Superior temporal gyrus (tissue), 1 donor: Measurements from ENCODE around the gene GABBR2.

Source experiments
- DNase-seq: peaks from one replicate; pipeline ENCODE4 v3.0.0-alpha.2; 2016; ENCODE audit errors: extremely low spot score

GABBR2 gene

DNA sequence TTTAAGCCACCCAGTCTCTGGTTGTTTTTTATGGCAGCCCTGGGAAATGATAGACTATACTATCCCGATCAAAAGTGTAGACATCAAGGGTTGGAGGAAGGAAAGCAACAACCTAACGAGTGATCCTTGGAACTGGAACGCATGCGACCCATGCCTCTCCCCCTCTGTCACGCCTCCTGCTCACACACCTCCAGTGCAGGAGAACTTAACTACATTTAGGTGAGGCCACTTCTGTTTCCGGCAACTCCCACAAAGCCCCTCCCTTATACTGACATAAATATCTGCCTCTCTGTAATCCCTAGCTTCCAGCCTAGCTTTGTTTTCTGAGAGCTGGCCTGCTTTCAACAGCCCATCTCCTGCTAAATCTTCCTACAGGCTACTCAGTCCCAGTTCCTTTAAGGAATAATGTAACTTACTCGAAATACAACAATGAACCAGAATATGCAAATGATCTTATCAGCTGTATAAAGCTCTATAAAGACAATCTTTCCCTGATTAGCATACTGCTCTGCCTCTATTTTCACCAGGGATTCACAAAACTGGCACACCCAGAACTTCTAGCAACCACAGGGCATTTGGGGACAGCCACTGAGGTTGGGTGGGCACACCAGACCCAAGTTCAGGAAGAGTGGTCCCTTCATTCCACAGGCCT is 73.9 kb downstream of the GABBR2 start:
- no peak for DNase-seq

DNA sequence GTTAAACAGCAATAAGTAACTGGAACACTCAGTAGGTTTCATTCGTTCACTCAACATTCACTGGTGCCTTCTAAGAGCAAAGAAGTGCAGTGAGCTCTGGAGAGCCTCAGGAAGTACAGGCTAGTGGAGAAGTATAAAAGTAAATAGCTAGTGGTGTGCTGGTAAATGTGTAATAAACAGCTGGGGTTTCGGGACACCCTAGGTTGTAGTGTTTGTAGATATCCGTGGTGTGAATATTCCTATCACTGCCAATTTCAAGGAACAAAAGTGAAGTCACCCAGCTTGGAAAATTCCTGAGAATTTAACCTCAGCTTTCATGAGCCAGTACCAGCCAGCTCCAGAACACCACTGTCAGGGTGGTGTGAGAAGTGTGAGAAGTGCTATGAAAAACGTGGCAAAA is 75.9 kb downstream of the GABBR2 start:
- no peak for DNase-seq

DNA sequence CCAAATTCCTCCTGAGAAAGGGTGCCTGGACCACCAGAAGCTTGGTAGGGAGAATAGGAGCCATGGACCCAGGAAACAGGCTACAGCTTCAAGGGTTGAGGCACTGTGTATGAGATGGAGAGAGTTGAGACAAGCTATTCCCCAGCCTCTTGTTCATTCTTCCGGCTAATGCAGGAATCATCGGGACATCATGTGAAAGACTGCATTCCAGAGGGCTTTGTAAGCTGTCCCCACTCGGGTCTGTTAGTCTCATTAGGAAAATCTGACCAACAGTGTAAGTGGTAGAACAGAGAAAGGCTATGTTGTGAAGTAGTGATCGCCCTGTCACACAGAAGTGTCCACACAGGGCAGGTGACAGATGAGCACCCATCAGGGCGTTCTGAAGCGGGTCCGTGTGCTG is 81.4 kb downstream of the GABBR2 start:
- no peak for DNase-seq

DNA sequence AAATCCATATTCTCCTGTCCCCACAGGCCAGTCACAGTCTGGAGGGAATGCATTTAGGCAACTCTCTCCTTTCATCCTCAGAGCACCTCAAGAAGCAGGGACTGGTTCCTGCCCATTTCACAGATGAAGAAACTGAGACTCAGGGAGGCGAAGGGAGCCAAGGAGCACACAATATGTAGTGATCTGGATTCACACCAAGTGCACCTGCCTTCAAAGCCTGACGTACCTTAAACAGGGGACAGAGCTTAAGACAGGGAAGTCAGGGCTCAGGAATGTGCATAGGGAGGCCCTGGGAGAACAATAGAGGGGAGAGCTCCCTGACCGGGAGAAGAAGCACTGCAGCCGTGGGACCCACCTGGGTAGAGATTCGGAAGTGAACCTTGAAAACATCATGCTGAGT is 83.0 kb downstream of the GABBR2 start:
- no peak for DNase-seq

DNA sequence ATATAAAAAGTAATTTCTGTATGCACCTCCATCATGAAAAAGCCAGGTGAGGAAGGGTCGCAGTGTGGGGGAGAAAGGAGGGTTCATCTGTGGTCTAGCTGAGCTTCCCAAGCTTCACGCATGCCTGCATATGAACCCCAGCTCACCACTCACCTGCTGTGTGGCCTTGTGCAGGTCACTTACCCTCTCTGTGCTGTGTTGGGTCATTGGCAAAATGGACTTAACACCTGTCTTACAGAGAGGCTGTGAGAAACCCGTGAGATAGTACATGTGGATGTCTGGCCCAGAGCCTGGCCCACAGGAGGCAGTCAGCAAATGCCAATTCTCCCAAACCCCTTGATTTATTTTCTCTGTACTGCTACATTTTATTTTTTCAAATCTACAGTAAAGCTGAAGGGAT is 88.9 kb downstream of the GABBR2 start:
- DNase-seq, result no peak

DNA sequence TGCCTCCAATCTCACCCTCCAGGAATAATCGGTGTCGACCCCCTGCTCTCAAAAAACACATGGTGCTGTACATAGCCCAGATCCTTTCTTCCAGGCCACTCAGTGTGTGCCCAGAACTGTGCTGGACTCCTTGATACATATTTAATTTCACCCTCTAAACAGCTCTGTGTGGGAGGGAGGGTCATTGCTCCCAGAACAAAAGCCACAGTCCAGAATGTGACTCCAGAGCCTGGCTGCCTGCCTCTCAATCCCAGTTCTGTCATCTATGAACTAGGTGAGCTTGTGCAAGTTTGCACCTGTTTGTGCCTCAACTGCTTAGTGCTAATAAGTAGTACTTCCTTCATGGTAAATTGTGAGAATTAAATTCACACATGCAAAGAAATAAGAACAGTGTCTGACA is 93.1 kb downstream of the GABBR2 start:
- DNase-seq, result no peak

DNA sequence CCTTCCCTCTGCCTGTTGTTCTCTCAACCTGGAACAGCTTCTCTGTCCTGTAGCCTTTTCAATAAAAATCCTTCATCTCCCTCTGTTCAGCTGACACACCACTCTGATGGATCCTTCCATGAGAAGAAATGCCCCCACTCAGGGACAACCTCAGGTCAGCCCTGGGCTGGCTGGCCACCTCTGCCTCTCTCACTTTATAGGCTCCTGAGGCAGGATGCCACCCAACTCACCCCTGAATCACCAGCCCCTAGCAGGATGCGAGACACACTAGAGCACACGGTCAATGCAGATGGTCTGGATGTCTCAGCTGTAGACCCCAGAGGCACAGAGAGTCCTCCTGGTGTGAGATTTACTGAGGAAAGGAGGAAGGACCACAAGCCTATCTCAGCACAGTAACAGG is 93.8 kb downstream of the GABBR2 start:
- DNase-seq, result no peak

DNA sequence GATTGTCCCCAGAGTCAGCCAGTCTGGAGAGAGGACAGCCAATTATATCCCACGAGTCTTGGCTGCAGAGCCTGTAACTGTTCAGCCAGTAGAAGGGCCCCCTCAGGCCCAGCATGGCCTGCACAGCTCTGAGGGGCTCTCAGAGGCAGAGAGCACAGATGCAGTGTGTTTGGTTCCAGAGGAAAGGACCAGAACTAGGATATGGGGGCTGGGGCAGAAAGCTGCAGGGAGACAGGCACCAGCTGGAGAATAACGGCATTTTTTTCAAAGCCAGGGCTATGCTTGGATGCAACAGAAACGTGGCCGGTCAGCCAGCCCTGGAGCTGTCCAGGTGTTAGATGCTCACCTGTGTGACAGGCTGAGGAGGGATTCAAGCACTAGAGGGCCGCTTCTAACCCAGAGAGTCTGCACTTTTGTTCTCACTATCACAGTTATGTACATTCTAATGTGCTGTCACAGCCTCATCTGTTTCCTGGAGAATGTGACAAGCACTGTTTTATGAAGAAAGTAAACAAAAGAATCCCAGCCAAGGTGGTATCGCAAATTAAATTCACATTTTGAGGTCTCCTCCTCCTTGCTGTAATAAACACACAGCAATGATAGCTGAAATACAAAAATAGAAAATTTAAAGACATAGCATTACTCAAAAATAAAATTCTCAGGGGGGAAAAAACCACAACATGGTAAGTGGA is 96.5 kb downstream of the GABBR2 start:
- DNase-seq, result no peak

DNA sequence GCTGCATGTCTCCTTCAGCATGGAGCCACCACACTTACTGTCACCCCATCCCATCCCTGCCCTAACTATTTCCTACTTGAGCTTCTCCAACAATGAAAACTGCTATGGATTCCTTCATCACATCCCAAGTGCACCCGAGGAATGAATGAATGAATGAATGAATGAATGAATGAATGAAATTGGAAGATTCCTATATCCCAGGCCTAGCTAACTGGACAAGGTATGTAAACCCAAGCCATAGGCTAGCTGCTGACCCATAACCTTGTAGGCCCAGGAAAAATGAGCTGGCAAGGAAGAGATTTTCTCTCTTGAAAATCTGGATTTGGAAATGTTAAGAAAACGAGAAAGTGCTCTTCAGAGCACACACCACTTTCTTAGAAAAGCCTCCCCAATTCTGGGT is 97.4 kb downstream of the GABBR2 start:
- DNase-seq, result no peak

DNA sequence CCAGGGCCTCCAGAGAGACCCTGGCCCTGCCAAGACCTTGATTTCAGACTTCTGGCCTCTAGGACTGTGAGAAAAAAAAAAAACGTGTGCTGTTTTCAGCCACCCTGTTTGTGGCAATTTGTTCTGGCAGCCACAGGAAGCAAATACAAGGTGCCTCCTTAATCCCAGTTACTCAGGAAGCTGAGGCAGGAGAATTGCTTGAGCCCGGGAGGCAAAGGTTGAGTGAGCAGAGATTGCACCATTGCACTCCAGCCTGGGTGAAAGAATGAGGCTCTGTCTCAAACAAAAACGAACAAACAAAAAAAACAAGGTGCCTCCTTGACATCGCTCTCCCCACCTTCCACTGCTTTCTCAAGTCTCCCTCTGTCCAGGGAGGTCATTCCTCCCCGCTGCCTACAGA is 98.0 kb downstream of the GABBR2 start:
- no peak for DNase-seq

DNA sequence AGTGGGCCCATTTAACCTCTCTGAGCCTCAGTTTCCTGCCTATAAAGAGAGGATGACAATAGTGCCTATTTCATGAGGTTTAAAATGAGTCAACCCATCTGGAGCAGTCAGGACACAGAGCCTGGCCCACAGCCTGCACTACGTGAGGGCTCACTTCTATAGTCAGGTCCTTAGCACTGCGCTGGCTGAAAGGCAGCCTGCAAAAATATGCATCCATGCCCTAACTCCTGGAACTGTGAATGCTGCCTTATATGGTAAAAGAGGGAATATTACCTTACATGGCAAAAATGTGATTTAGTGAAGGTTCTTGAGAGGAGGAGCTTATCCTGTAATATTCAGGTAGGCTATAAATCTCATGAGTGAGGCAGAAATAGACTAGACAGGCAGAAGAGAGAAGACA is 98.5 kb downstream of the GABBR2 start:
- no peak for DNase-seq

DNA sequence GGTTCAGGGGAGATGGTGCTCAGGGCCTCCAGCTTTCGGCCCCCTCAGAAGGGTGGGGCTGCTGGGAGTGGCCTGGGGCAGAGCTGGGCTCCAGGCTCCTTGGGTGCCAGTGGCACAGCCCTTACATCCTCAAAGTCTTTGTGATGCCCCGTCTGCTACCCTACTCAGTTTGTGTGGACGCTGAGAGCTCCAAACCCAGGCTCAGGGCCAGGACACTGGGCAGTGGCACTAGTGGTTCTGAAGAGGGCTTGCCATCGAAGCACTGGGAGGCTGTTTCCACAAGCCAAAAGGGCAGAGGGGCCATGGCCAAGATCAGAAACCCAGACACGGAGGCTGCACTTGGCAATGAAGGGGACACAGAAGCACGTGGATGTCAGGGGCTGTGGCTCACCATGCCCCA is 99.1 kb downstream of the GABBR2 start:
- no peak for DNase-seq

DNA sequence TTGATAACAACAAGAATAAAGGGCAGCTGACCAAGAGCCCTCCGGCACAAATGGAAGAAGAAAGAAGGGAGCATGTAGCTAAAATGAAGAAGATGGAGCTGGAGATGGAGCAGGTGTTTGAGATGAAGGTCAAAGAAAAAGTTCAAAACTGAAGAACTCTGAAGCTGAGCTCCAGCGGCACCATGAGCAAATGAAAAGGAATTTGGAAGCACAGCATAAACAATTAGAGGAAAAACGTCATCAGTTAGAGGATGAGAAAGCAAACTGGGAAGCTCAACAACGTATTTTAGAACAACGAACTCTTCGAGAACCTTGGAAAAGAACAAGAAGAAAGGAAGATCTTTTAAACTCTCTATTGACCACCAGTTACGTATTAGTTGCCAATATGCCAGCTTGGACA is 100.9 kb downstream of the GABBR2 start:
- DNase-seq, result no peak

DNA sequence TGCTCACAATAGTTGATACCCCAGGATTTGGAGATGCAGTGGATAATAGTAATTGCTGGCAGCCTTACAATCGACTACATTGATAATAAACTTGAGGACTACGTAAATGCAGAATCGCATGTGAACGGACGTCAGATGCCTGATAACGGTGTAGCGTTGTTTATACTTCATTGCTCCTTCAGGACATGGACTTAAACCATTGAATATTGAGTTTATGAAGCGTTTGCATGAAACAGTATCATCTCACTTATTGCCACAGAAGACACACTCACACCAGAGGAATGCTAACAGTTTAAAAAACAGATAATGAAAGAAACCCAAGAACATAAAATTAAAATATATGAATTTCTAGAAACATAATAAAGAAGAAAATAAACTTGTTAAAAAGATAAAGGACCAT is 101.6 kb downstream of the GABBR2 start:
- no peak for DNase-seq

DNA sequence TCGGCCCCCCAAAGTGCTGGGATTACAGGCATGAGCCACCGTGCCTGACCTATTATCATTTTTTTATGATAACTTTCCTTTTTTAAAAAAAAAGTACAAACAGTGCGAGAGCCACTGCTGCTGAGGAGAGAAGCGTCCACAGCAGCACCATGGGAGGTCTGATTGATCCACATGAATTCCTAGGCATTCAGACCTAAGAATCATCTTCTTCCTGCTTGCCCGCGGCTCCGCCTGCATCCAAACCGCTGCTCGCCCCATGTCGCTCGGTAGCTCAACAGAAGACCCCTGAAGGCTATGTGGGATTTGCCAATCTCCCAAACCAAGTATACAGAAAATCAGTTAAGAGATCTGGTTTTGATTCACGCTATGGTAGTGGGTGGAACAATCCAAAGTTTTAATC is 102.0 kb downstream of the GABBR2 start:
- no peak for DNase-seq

DNA sequence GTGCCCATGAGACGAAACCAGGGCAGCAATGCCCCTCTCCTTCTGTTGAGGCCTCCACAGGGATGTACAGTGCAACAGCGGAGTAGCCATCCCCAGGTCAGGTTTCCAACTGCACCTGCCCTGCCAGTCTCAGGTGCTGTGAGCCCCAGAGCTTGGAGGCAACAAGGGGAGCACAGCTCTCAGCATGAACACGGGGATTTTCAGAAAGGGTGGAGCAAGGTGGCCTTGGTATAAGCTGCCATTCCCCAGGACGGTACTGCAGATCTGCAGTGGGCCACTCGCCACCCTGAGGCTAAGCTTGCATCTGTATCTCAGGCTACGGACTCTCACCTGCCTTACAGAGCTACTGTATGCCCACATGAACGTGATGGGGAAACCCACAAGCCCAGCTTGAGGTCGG is 103.6 kb downstream of the GABBR2 start:
- no peak for DNase-seq

DNA sequence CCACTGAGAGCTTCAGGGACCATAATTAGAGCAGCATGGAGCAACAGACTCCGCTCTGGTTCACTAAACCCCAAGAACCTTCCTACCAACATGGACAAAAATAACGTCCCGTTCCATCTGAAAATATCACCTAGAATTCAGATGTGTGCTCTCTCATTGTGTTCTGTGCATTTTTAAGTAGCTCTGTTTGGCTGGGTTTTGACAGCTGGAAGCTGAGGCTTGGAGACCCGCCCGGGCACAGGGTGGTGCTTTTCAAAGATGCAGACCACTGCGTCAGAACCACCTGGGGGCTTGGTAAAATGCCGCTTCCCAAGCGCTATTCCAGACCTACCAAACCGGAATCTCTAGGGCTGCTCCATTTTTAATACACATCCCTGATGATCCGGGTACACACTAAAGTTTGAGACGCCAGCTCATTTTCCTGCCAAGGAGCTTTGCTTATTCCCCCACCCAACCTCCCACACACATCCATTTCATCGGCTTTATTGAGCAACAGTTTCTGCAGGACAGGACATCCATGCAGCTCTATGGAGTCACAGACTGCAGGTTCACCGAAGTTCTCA is 104.8 kb downstream of the GABBR2 start:
- peak; percentile 61 for DNase-seq

DNA sequence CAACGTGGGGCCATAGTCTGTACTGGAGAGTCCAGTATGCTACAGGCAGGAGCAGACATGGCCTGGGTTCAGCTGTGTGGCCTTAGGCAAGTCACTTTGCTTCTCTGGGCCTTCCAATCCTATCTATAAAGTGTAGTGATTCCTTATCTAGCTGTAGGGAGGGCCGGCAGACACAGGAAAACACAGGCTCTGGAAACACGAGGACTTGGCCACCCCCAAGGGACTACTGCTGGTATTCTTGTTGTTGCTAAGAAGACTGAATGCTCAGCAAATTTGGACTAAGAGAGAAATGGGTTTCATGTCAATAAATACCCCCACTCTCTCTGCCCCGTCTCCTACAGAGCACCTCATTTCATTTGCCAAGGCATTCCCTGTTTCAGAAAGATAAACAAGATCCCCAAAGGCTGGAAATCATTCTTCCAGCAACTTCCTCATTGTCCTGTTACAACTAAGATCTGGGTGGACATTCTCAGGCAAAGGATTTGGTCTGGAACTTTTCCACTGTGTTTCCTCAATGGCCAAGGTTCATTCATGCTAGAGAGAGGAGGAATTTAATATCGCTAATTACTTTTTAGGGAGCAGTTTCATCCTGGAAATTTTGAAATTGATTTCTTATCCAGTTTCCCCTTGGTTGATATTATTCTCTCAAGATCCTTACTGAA is 105.8 kb downstream of the GABBR2 start:
- DNase-seq, result no peak

DNA sequence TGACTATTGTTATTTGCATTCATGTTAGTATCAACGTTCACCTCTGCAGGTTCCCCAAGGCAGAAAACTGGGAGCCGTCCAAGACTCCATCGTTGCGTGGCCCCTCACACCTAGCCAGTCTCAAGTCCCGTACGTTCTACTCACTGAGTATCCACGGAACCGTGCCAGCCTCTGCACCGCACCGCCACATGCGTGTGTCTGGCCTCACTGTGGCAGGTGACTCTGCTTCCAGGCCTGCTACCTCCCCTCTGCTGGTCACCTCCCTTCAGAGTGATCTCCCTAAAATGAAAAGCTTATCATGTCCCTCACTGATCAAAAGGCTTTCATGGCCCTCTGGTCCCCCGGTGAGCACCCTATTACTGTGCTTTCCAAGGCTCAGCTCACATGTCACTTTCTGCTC is 108.1 kb downstream of the GABBR2 start:
- no peak for DNase-seq

DNA sequence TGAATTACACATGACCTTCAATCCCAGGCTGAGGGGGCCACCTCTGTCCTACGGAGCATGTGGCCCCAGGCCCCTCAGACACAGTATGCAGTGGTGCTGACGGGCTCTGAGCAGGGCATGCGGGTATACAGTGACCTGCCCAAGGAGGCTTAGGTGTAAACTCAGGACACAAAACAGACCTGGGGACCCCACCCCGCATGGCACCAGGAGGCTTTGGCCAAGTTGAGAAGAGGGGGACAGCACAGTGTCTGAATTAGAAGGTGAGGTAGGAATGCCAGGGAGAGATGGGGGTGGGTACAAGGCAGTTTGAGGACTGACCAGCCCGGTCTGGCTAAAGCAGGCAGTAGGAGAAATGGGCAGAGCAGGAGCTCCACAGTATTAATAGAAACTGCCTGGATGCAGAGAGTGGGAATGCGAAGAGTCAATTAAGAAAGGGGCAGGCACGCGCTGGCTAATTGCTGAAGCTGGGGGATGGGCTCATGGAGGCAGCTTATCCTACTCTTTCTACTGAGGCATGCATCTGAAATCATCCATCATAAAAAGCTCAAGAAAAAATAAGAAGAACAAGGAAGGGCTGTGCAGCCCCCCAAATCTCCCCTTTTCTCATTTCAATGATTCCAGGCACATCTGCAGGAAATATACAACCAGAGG is 109.0 kb downstream of the GABBR2 start:
- DNase-seq, result no peak

DNA sequence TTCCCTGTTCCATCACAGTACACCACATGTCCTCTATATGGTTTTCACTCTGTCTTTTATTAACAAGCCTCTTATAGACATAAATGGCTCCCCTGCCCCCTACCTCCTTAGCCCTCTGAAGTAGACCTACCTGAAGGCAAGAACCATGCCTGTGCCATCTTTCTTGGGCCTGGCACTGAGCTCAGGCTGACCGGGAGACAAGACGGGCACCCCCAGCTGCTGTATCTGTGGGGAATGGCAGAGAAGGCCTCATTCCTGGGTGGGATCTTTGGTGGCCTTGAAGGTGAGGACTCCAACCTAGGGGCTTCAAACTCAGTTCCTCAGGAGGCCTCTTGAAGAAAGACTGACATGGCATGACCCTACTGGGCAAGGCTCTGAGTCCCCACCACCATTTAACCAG is 109.9 kb downstream of the GABBR2 start:
- no peak for DNase-seq

DNA sequence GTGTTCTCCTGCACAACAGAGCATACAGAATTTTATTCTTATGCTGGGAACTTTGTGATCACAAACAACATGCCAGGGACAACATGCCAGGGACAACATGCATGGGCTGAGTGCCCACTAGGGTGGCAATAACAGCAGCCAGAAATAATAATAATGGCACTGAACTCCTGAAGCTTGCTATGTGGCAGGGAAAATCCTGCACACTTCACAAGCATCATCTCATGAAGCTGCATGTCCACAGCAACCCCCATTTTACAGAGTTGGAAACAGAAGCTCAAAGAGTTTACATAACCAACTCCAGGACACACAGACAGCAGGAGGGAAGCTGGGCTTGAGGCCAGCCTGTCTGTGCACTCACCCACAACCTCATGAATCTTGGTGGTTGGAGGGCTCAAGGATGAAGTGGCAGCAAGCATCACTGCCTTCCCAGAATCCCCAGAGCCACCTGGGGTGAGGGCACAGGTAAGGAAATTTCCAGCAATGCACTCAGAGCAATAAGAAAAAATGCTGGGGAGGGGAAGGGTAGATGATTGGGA is 111.4 kb downstream of the GABBR2 start:
- peak; percentile 45 for DNase-seq
